MV-4-11 (cell line): Measurements from ENCODE around the gene FOXRED2.
"Not testable (repeated sequence)": the region's sequence is repeated elsewhere in the genome, so short reads cannot be mapped to it uniquely, and the experiment has no call there.

Source experiments
- DNase-seq: peaks from one replicate; lab custom pipeline; 2025; lab: John Stamatoyannopoulos, UW

FOXRED2 gene

DNA sequence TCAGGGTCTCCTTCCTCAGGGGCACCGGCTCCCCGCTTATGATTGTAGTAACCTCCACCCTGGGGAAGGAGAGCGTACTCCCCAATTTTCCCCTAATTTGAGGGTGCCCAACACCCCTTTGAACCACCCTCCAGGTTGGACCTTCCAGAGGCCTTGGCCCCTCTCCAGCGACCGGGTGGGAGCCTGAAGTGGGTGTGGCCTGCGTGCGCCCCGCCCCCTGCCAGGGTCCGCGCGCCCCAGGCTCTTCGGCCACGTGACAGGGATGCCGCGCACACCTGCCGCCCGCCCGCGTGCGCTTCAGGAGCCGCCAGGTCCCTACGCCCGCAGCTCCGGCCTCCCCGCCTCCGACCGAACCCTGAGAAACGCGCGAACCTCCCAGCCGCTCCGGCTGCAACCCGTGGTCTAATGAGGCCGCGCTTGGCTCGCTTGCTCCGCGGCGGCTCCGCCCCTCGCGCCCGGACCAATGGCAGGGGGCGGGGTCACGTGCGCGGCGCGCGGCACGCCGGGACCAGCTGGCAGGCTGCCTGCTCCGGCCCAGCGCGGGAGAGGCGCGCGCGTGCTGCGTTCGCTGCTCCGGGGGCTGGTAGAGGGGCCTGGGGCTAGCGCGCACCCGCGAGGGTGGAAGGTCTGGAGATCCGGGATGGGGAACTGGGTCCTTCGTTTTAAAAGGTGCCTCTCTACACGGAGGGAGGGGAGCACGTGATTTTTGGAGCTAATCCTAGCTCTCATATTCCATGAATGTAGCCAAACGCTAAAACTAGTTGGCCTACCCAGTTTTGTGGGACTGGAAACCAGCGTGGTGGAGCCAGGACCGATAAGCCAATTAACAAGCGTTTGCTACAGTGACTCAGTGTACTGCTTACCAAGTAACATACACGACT, at the start of gene FOXRED2:
Gene FOXRED2, minus strand, starts transcription at position 404 of the 881 bp plus-strand sequence. CDS start 618 bp downstream, outside the sequence.
- DNase-seq = peak; percentile 78

DNA sequence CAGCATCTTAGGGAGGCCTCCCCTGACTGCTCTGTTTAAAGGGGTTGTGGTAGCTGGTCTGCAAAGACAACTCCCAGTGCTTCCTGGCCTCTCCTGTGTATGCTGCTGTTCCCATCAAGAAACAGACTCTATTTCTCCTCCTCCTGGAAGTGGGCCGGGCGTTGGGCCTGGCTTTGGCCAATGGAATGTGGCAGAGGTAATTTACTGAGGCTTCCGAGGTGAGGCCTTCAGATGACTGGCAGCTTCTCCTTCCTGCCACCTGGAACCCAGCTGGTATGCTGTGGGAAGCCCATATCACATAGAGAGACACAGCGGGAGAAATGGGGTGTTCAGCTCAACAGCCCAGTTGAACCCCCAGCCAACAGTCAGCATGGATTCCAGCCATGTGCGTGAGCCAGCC, 47.3 kb upstream of the FOXRED2 start:
- DNase-seq = no peak

DNA sequence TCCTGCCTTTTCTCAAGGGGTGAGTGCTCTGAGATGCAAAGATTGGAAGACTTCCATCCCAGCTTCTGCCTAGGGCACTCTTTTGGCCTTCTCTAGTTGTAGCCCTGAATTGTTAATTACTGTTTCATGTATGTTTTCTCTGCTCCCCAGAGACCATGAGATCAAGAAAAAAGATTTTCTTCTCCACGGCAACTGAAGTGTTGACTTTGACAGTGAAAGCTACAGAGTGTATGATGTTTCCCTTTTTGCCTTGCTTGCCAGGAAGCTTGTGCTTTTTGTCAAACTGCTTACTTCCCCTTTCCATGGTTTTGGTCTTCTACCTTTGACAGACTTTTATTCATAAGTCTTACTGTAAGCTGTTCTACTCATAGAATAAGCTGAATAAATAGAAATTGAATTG, 45.4 kb upstream of the FOXRED2 start:
- peak; percentile 89 for DNase-seq

DNA sequence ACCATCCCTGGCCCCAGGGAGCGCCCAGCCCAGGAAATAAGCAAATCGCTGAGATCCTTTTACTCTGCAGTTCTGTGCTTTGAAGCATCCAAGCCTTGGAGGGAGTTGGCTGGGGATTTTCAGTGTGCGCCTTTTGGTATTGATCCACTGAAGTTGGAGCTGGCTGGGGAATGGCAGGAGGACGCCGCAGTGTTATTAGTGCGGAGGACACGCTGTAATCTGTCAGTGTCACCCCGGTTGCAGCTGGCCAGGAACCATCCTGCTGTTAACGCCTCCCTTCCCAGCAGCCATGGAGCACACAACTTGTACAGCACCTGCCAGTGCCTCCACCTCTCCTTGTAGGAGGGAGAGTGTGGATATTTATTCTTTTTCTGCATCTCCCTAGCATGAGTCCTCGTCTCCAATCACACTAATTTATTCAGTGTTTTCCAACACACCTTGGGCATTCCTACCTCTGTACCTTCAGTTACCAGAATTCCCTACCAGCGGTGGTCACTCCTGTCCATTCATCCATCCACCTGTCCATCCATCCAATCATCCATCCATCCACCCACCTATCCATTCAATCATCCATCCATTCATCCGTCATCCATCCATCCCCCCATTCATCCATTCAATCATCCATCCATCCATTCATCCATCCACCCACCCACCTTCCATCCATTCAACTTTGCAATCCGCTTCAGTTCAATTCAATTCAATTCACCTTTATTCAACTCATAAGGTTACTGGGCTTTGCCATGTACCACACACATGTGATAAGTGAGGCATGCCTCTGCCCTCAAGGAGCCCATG, 44.1 kb upstream of the FOXRED2 start:
- no peak for DNase-seq

DNA sequence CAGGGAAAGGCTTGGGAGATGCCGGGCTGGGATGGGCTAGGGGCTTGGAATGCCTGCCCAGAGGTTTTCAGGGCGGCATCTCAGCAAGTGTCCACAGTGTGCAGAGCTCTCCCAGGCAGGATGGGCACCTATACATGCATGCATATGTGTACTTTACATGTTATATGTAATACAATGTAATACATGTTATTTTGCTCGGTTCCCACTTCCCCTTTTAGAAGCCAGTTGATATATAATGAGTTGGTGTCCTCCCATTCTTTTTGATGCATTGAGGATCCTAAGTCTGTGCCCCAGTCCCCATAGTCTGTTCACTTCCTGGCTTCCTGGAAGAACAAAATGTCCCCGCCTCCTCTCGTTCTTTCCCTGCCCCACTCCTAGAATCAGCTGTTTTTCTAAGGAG, 42.2 kb upstream of the FOXRED2 start:
- DNase-seq = peak; percentile 36

DNA sequence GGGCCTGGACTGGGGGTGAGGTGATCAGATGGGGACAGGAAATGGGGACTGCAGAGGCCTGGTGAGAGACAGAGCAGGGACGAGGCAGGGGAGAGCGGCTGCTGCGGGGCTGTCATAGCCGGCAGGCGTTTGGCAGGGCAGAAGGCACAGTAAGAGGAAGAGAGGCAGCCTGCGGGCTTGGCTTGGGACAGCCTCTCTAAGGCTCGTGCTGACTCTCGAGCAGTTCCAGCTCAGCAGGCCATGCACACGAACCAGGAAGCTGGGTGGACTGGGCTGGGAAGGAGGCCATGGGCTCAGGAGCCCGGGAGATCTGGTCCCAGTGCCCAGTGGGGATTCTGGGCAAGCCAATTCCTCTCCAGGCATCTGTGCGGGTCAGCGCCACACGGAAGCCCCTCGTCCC, 41.8 kb upstream of the FOXRED2 start:
- DNase-seq = no peak

DNA sequence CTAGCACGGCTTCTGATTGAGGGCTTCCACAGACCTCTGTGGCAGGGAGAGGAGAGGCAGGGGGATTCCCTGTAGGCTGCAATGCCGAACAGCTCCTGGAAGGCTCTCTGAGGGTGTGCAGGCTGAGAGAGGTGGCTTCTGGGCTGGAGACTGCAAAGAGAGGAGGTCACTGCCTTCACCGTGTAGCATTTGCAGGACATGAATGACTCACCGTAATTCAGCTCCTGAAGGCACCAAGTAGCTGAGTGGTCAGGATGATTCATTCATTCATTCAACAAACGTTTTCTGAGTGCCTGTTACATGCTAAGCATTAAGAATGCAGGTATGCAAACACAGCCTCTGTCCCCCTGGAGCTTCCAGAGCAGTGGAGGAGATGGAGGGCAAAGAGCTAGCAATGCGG, 40.1 kb upstream of the FOXRED2 start:
- peak; percentile 16 for DNase-seq

DNA sequence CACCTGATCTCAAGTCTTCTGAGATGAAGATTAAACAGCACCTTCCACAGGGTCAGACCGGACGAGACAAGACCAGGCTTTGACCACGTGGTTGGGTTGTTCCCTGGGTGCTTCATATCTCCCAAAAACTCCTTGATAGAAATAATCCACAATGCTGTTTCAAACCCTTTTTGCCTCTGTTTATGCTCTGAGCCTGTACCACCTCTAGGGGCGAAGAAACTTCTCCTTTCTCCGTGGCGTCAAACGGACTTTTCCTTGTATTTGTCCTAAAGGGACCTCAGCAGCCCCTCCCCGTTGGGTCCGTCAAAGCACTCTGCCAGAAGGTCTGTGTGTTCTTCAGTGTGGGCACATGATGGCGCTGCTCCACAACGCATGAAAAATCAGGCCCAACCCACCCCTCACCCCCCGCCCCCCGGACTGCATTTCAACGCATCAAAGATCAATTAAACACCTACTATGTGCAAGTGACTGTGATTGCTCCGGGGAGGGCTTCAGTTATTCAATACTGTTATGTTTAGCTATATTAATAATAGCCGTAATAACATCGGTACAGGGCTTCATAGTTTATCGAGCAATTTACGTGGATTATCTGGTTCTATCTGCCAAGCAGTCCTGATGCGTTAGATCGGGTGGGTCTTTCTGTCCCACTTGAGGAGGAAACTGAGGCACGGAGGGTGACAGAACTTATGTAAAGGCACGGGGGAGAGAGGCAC, 39.4 kb upstream of the FOXRED2 start:
- DNase-seq = peak; percentile 76

DNA sequence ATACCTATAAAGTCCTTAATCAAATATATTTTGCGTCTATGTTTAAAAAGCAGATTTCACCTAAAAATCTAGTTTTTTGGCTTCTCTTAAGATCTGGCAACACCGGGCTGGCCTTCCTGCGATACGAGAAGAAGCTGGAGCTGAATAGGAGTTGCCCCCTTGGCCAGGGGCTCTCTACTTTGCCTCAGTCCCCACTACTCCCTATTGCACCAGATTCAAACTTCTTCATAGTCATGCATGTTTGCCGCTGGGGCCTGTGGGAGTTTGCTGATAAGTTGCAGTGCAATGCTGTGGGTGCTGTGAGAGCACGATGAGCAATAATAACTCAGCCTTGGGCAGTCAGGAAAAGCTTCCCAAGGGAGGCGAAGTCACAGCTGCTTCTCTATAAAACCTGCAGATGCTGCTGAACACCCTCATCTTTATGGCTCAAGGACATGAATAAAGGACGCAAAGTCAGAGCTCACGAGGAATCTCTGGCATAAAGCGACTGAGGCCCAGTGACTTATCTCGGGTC, 37.3 kb upstream of the FOXRED2 start:
- DNase-seq = no peak

DNA sequence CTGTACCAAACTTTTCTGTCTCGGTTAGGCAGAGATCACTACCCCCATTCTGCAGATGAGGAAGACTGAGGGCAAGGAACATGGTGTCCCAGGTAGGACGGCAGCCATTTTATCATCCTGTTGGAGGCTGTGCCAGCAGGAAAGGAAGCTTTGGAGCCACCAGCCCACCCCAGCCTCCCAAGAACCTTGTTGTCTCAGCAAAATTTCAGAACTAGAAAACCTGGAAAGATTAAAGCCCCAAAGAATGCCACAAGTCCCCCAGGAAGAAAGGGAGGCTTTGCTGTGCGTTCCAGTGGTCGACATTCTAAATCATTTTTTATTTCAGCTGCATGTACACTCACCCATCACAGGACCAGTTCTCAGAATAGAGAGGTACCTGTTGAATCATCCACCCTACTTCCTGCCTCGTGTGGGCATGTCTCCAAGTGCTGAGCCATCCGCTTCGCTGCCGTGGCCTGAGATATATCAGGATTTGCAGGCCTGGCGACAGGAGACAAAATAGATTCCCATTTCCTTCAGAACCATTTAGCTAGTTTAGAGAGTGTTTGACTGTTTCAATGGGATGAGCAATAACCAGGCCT, 35.1 kb upstream of the FOXRED2 start:
- no peak for DNase-seq

DNA sequence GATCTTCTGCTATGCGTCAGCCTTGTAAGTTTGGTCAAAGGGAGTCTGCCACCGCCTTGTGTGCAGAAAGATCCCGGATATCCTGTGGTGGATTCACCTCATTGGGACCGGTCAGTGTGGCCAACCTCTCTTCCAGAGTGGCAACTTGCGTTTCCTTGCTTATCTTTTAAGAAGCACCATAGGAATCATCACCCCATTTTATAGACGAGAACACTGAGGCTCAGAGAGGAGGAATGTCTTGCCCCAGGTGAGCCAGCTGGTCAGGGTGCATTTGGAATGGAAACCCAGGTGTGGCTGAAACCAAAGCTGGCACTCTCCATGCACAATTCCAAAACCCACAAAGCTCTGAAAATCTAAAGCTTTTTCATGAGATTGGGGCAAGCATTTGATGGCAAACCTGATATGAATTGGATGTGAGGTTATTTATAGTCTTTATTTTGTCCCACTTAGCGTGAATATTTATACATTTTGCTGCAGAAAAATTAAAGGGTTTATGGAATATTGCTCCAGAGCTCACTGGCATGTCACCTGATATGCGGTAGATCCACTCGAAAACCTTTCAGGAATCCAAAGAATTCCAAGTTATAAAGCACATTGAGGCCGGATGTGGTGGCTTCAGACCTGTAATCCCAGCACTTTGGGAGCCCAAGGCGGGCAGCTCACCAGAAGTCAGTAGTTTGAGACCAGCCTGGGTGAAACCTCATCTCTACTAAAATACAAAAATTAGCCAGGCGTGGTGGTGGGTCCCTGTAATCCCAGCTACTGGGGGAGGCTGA, 34.2 kb upstream of the FOXRED2 start:
- DNase-seq = no peak

DNA sequence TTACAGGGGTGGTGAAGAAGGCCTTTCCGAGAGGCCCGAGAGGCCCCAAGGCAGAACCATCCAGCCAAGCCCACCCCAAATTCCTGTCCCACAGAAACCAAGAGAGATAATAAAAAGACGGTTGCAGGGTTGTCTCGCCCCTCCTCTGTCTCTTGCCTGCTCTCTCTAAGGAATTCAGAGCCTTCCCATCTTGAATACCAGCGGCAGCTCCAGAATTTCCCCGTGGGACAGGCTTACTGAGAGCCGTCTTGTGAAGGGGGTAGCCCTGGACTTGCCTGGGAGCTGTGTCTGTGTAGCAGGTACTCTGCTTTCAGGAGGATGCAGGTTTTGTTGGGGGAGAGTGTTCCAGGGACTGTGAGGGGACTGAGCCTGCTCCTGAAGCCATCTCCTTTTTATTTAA, 31.7 kb upstream of the FOXRED2 start:
- no peak for DNase-seq

DNA sequence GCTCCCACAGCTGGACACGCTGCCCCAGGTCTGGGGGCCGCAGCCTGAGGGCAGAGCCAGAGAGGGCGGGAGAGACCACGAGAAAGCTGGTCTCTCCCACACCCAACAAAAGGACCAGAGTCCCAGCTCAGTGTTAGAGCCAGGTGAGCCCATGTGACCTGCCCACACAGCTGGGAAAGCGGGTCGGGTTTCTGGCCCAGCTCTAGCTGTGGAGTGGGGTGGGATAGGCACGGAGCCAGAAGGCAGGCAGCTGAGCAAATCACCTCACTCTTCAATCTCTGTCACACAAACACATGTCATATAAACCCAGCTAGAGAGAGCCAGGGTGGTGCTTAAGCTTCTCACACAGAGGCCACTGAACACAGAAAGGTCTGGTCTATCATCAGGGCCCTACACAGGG, 29.9 kb upstream of the FOXRED2 start:
- no peak for DNase-seq

DNA sequence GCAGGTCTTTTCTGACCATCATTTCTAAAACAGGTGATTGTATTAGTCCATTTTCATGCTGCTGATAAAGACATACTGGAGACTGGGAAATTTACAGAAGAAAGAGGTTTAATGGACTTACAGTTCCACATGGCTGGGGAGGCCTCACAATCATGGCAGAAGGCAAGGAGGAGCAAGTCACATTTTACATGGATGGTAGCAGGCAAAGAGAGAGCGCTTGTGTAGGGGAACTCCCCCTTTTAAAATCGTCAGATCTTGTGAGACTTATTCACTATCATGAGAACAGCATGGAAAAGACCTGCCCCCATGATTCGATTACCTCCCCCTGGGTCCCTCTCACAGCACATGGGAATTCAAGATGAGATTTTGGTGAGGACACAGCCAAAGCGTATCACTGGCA, 26.5 kb upstream of the FOXRED2 start:
- not testable (repeated sequence) for DNase-seq

DNA sequence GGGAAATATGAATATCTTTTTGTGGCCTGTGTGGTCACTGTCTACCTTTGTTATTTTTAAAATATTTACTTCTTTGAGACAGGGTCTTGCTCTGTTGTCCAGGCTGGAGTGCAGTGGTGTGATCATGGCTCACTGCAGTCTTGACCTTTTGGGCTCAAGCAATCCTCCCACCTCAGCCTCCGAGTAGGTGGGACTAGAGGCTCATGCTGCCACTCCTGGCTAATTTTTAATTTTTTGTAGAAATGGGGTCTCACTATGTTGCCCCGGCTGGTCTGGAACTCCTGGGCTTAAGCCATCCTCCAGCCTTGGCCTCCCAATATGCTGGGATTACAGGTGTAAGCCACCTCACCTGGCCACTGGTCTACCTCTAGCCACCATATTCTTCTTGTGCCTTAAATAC, 25.6 kb upstream of the FOXRED2 start:
- DNase-seq = no peak

DNA sequence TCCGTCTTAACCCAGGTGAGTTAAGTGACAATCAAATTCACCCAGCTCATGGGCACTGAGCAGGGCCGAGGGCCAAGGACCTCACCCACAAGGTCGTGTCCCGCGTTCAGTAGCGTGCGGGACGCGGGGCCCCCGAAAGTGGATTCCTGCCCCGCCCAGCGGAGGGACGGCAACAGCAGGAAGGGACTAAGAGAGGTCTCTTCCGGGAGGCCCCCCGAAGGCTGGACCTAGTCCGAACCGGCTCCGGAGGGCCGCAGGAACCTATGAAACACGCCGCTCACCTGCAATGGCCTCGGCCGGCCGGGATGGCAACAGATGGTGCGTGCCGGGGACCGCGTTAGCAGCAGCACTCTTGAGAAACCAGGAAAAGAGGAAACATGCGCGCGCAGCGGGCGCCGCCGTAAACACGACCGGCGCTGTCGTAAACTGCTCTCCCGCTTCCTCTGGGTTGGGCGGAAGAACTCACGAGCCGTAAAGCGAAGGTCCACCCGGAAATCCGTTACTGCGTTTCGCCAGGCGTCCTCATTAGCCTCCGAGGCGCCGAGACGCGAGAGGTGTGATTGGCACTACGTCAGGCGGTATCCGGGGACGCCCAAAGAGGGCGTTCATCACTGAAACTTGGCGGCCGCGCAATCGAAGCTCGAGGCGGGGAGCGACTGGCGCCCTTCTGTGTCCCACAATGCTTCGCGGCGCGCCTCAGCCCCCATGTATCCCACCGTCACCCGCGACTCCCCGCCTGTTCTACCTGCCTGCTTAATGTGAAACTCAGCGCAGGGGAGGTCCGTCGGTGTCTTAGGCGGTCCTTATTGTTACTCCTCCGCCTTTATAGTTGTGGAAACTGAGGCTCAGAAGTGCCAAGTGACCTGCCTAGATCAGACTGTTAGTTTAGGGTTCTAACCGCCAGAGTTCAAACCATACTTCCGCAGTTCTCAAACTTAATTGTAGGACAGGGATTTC, 22.2 kb upstream of the FOXRED2 start, which contains the start of gene EIF3D:
Gene EIF3D, minus strand, starts transcription at position 372 of the 957 bp plus-strand sequence. CDS start 3,045 bp downstream, outside the sequence.
- peak; percentile 100 for DNase-seq

DNA sequence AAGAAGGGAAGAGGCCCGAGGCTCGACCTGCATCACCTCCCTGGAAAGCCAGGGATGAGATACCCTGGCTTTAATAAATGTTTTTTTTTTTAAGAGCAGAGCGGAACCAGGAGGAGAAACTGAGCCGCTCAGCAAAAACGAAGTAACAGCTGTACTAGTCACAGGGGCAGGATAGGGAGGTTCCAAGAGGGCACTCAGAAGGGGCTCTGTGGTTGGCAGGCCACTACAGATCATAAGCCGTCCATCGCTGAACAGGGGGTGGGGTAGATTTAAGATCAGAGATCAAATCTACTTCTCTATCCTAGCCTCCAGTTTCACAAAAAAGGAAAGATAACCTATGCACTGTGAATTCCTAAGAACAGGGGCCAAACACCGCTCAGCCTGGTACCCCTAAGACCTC, 21.5 kb upstream of the FOXRED2 start:
- DNase-seq = no peak

DNA sequence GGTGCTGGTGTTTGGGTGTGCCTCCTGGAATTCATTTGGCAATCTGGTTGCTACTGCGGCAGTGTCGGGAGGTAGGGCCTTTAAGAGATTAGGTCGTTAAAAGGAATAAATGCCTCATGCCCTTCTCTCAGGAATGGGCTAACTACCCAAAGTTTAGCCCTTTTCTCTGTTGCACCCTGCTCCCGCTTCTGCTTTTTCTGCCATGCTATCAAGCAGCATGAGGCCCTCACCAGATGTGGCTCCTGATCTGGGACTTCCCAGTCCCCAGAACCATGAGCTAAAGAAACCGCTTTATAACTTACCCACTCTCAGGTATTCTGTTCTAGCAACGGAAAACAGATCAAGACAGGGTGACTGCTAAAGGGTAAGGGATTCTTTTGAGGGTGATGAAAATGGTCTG, 15.8 kb upstream of the FOXRED2 start:
- DNase-seq = peak; percentile 25

DNA sequence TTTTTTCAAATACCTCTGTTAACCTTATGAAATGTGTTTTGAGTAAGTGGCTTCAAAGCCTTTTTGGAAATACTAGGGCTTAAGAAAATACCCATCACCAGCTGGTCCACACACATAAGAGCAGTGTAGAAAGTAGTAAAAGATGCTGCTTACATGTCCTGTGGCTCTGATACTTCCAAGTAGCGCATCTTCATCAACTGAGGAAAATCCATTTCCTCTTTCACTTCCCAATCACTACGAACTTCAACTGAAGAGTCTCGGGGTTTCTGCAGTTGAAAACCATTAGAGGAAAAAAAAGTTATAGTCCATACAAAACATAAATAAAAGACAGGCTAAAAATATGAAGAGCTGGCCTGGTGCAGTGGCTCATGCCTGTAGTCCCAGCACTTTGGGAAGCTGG, 13.6 kb upstream of the FOXRED2 start:
- peak; percentile 73 for DNase-seq

DNA sequence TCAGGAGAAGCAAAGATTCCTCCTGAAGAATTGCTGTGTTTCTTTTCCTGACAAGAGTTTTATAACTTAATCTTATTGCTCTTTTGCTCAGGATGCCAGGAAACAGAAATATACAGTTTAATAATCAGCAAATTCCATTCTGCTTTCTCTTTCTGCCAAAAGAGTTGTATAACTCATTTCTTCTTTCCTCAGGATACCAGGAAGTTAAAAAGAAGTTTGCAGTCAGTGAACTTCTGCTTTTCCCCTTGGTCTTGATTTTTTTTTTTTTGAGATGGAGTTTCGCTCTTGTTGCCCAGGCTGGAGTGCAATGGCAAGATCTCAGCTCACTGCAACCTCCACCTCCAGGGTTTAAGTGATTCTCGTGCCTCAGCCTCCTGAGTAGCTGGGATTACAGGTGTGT, 13.1 kb upstream of the FOXRED2 start:
- peak; percentile 79 for DNase-seq
